H1 (cell line): Measurements from ENCODE around the gene CDC14C.

Source experiments
- ATF2 ChIP-seq: IDR thresholded peaks from 2 replicates; pipeline ENCODE4 v1.6.1; 2012; ENCODE audit warnings: low read length, inconsistent platforms
- BCL11A ChIP-seq, 2 experiments: IDR thresholded peaks; one replicate each; pipeline ENCODE4 v1.6.1; 2011; ENCODE audit warnings: low read depth in 2 of 2, low read length in 2 of 2, mild to moderate bottlenecking in 2 of 2
- CEBPB ChIP-seq: IDR thresholded peaks from 2 replicates; pipeline ENCODE4 v1.6.1; 2012; ENCODE audit warnings: low read depth, low read length
- CTCF ChIP-seq, 3 experiments: IDR thresholded peaks; 1 replicate in 2 of 3; 2 replicates in 1 of 3; pipeline versions ENCODE4 v1.5.1 to v1.6.1; 2011; ENCODE audit warnings: low read length in 3 of 3, mild to moderate bottlenecking in 3 of 3, inconsistent platforms in 2 of 3, low read depth in 1 of 3, moderate library complexity in 1 of 3; ENCODE audit not compliant: insufficient read depth in 1 of 3; ENCODE audit errors: control extremely low read depth in 1 of 3
- EZH2 ChIP-seq: fragments of 200-600 bp; sonication (generic); IDR thresholded peaks from 2 replicates; pipeline ENCODE4 v1.7.1; 2012; ENCODE audit warnings: low read depth, mild to moderate bottlenecking, moderate library complexity, low read length, inconsistent platforms; ENCODE audit not compliant: severe bottlenecking
- GABPA ChIP-seq: IDR thresholded peaks from 2 replicates; pipeline ENCODE4 v1.6.1; 2011; ENCODE audit warnings: mild to moderate bottlenecking, low read length, moderate library complexity, borderline replicate concordance; ENCODE audit not compliant: insufficient read depth
- KDM1A ChIP-seq: fragments of 200-600, 300-600 bp; sonication (generic); IDR thresholded peaks from 2 replicates; pipeline ENCODE4 v1.7.1; 2016; ENCODE audit warnings: mild to moderate bottlenecking, low read length, borderline replicate concordance
- KDM4A ChIP-seq: IDR thresholded peaks from one replicate; pipeline ENCODE4 v1.7.1; 2012; ENCODE audit warnings: low read depth, mild to moderate bottlenecking, moderate library complexity, low read length, inconsistent platforms; ENCODE audit not compliant: severe bottlenecking
- KDM5A ChIP-seq: fragments of 200-600 bp; IDR thresholded peaks from 2 replicates; pipeline ENCODE4 v1.7.1; 2012; ENCODE audit warnings: mild to moderate bottlenecking, low read length, inconsistent platforms, mixed read lengths
- MAX ChIP-seq: IDR thresholded peaks from 2 replicates; pipeline ENCODE4 v1.6.1; 2012; ENCODE audit warnings: inconsistent platforms
- POLR2A ChIP-seq, 2 experiments: IDR thresholded peaks; 1 replicate in 1 of 2; 2 replicates in 1 of 2; pipeline ENCODE4 v1.6.1; 2011; ENCODE audit warnings: low read depth in 2 of 2, low read length in 2 of 2, mild to moderate bottlenecking in 2 of 2; ENCODE audit errors: control extremely low read depth in 1 of 2
- POLR2AphosphoS5 ChIP-seq: IDR thresholded peaks from 2 replicates; pipeline ENCODE4 v1.6.1; 2011; ENCODE audit warnings: low read depth, low read length
- RFX5 ChIP-seq: IDR thresholded peaks from 2 replicates; pipeline ENCODE4 v1.6.1; 2011; ENCODE audit warnings: low read depth, low read length, improper control_type of control experiment, borderline replicate concordance

- TF ChIP-seq RFX5 (no peak), GABPA (no peak), POLR2A (IDR thresholded peaks at IDR 0.05; ENCODE audit: control extremely low read depth in 1 of 2, low read depth in 2 of 2, low read length in 2 of 2) (no peak), KDM4A (no peak), EZH2 (no peak), BCL11A (IDR thresholded peaks at IDR 0.05; ENCODE audit: low read depth in 2 of 2, low read length in 2 of 2) (no peak), ATF2 (no peak), CEBPB (no peak), KDM5A (no peak), MAX (no peak), KDM1A (no peak), POLR2AphosphoS5 (no peak), CTCF (IDR thresholded peaks at IDR 0.05; ENCODE audit: control extremely low read depth in 1 of 3, insufficient read depth in 1 of 3, low read depth in 1 of 3, low read length in 3 of 3) (no peak)
These were observed 43.5 kb upstream of the CDC14C start for GRCh38 chr7:48880851-48881250.
